NCI-H82 treated with DMSO at 0.1 percent for 48 hours (cell line): Measurements from ENCODE around the gene SLC36A3.
"Not testable (repeated sequence)": the region's sequence is repeated elsewhere in the genome, so short reads cannot be mapped to it uniquely, and the experiment has no call there.

Source experiments
- DNase-seq: peaks from one replicate; lab custom pipeline; 2025; ENCODE audit not compliant: unreplicated experiment; lab: John Stamatoyannopoulos, UW

The SLC36A3 gene

DNA sequence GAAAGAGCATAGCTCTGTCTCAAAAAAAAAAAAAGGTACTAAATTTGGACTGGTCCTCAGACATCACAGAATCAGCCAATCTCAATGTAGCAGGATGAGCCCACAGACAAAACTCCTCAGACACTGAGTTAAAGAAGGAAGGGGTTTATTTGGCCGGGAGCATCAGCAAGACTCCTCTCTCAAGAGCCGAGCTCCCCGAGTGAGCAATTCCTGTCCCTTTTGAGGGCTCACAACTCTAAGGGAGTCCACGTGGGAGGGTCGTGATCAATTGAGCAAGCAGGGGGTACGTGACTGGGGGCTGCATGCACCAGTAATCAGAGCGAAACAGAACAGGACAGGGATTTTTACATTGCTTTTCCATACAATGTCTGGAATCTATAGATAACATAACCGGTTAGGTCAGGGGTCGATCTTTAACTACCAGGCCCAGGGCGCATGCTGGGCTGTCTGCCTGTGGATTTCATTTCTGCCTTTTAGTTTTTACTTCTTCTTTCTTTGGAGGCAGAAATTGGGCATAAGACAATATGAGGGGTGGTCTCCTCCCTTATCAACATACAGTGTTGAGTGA lies 63.2 kb downstream of the SLC36A3 start:
- DNase-seq, result not testable (repeated sequence)

DNA sequence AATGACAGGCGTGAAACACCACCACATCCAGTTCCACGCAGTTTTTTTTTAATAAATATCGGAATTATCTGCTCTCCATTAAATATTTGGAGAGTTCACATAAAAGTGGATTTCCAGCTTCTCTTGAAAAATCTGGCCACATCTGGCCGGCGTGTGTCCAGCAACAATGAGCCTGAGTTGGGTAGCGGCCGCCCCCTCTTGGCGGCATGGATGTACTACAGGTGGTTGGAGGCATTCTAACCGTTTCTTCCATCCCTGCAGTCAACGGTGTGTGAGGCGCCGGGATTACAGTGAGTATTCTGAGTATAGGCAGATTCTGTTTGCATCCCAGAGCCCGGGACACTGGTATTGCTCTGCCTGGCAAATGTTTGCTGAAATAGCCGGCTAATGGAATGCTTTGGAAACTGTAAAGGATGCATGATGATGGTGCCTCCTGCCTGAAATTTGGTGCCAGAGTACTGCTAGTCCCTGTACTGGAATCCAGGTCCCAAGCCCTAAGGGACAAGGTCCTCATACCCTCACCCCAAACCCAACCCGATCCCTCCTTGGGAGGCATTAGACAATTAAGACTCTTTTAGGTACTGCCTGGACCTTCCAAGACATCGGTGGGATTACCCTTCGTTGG lies 64.2 kb downstream of the SLC36A3 start:
- no peak for DNase-seq

DNA sequence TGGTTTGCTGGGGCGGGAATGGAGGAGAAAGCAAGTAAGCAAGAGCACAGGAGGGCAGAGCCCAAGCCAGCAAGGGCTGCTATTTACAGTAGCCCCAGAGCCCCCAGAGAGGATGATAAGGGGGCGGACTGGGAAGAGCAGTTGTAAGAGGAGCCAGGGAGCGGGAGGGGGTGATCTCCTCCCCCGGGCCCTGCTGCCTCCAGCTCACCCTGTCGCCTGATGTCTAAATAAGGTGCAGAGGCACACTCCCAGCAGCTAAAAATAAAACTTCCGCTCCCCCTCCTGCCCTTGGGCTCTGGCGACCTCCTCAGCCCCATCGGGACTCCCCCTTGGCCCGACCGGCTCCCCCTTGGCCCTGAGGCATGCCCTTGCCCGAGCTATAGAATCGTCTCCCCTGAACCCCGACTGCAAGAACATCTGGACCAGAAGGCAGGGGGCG lies 65.2 kb downstream of the SLC36A3 start:
- DNase-seq, result no peak

DNA sequence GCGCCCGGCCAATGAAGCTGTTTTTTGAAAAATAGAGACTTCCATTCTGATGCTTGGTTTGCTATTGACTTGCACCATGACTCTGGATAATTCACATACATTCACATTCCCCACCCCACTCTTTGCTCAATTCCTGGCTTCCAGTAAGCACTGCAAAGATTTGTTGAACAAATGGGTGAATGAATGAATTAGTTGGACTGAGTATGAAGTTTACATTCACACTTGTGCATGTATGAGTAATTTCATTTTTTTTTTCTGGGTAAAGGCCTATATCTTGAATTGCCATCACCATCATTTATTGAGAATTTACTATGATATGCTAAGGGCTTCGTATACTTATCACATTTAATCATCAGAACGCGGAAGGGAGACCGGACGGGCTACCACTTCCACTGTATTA lies 65.9 kb downstream of the SLC36A3 start:
- no peak for DNase-seq

DNA sequence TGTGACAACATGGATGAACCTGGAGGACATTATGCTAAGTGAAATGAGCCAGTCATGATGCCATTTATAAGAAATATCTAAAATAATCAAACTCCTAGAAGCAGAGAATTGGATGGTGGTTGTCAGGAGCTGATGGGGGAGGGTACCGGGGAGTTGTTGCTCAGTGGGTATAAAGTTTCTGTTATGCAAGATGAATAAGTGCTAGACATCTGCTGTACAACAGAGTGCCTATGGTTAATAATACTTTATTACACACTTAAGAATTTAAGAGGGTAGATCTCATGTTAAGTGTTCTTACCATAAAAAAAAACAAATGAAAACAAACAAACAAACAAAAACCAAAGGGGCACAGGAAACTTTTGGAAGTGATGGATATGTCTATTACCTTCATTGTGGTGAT lies 66.7 kb downstream of the SLC36A3 start:
- DNase-seq, result no peak

DNA sequence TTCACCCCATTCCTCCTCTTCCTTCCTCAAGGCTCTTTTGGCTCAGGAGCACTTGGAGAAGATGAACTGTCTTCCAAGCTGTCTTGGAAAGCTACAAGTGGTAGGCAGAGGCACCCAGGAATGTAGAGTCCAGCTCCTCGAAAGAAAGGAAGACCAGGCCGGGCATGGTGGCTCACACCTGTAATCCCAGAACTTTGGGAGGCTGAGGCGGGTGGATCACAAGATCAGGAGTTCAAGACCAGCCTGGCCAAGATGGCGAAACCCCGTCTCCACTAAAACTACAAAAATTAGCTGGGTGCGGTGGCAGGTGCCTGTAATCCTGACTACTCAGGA lies 68.4 kb downstream of the SLC36A3 start:
- DNase-seq, result not testable (repeated sequence)

DNA sequence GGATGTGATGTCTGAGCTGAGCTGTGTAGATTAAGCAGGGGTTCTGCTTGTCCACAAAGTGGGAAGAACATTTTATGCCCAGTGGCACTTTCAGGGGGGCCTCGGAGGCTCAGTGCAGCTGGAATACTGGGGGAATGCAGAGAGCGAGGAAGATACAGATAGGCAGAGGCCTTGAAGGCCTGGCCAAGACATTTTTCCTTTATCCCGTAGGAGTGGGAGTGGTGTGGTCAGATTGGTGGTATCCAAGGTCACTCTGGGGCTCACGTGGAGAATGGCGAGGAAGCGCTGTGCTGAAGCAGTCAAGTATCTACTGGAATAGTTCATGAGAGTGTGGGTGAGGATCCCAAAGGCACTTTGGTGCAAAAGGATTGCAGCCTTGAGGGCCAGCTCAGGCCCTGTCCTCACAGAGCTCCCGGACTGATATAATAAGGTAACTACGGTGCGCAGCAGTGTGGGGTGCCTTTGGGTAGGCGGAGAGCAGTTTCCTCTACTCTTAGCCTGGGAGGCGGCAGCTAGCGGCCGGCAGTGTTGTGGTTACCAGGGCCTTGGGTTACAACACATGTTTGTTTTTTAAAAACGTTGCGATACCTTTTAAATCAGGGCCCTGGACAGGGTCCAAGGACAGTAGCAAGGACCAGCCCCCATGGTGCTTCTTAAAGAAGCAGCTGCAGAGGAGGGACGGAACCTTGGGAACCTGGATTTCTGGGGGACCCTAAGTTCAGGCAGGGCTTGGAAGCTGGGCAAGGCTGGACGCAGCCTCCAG lies 68.9 kb downstream of the SLC36A3 start:
- DNase-seq, result no peak

DNA sequence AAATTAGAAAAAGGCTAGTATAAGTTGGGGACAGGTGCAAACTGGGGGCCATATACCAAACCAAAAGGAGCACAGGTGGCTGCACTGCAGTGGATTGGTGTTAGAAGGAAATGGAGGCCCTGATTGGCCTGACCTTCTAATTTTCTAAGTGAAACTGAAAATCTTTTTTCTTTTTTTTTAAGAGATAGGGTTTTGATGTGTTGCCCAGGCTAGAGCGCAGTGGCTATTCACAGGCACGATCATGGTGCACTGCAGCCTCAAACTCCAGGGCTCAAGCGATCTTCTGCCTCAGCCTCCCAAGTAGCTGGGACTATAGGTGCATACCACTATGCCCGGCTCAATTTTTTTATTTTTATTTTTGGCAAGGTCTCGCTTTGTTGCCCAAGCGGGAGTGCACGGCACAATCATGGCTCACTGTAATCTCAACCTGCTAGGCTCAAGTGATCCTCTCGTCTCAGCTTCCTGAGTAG lies 69.9 kb downstream of the SLC36A3 start:
- no peak for DNase-seq

DNA sequence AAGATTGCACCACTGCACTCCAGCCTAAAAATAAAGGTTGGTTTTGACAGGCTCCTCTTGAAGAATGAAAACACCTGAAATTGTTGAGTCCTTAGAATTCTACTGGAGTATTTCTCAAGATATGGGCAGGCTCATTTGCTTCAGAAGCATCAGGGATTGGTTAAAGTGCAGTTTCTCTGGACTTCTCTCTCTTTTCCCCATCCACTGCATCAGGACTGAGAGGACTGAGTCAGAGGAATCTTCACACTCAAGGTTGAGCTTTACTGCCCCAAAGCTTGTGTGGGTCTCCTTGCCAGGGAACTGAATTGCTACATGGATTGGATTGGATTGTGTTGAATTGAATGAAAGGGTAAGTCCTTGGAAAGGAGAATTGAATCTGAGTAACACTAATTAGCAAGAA lies 72.2 kb downstream of the SLC36A3 start:
- DNase-seq, result no peak

DNA sequence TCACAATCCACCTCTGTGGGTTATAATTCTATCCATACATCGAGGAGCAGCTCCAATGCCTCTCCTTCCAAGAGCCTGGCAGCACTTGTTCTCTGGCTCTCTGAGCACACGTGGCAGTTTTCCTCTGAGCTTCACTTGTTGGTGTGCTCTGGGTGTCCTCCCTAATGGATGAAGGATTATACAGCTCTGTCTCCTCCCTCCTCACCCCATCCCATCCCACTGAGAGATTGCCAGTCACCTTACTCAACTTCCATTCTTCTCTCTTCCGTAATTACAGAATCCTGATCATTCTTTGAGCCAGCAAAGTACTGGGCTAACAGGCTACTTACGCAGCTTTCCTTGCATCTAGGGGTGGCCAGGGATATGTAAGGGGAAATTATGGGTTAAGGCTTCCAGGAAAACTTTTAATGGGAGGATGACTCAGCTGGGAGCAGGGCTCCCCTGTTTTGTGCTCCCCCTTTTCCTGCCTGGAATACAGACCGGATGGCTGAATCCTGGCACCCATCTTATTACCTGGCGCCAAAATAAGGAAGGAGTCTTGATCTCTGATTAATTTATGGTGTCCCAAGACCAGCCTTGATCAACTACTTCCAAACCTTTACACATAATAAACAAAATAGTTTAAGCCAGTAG lies 73.4 kb downstream of the SLC36A3 start:
- no peak for DNase-seq

DNA sequence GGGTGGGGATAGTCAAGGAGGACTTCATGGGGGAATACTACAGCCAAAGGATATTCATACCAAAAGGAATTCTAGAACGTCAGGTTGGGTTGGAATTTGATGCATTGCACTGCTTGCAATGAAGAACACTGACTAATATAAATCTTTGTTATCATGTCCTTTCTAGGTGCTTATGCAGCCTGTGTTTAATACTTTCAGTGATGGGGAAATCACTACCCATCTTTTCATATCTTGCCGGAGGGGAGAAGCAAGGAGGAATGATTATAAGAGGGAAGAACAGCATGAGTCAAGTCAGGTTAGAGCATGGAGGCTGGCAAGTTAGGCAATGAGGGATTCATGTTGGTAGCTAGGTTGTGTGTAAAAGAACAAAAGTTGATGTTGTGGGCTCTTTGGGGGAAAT lies 74.6 kb downstream of the SLC36A3 start:
- DNase-seq, result no peak

DNA sequence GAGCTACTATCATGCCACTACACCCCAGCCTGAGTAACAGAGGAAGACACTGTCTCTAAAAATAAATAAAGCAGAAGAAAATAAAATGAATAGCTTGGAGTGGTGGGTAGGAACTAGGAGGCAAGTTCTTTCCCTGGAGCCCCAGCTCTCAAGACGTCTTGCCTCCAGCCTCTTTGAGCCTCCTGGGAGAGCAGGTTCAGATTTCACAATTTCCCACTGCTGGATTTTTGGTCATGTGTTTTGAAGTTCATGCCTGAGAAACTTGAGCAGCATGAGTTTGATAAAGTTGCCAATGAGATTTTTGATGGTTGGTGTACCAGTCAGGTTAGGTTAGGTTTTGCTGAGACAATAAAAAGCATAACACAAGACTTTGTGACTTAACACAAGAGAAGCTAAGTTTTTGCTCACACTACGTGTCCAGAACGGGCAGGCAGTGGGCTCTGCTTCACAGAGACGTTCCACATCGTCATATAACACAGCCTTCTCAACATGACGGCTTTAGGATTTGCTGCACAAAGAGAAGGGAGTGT lies 75.6 kb downstream of the SLC36A3 start:
- DNase-seq, result no peak
